ENCODE data around the gene SPESP1.

SPESP1 gene

GRCh38 chr15:68930268-68931022 lies at the start of gene SPESP1:
SPESP1 (plus strand) TSS chr15:68930525; CDS start chr15:68930654, 129 bp downstream.
- DNase-seq (ENCODE audit: low spot score) = peak; percentile 53

GRCh38 chr15:68885070-68885469 lies 45.3 kb upstream of the SPESP1 start:
- DNase-seq (ENCODE audit: low spot score) = no peak

GRCh38 chr15:68887120-68887519 lies 43.2 kb upstream of the SPESP1 start:
- no peak for DNase-seq (ENCODE audit: low spot score)

- no peak for DNase-seq (ENCODE audit: low spot score)
These were observed 42.5 kb upstream of the SPESP1 start for GRCh38 chr15:68887819-68888218.

GRCh38 chr15:68888419-68888818 lies 41.9 kb upstream of the SPESP1 start:
- no peak for DNase-seq (ENCODE audit: low spot score)

- DNase-seq (ENCODE audit: low spot score) = no peak
These were observed 36.1 kb upstream of the SPESP1 start for GRCh38 chr15:68894208-68894607.

GRCh38 chr15:68896178-68896577 lies 34.1 kb upstream of the SPESP1 start:
- no peak for DNase-seq (ENCODE audit: low spot score)

GRCh38 chr15:68897016-68897415 lies 33.3 kb upstream of the SPESP1 start:
- no peak for DNase-seq (ENCODE audit: low spot score)

GRCh38 chr15:68900027-68900426 lies 30.3 kb upstream of the SPESP1 start:
- DNase-seq (ENCODE audit: low spot score) = no peak

GRCh38 chr15:68907396-68907923 lies 22.9 kb upstream of the SPESP1 start:
- DNase-seq (ENCODE audit: low spot score) = no peak

GRCh38 chr15:68909601-68910100 lies 20.7 kb upstream of the SPESP1 start:
- DNase-seq (ENCODE audit: low spot score) = no peak

GRCh38 chr15:68910341-68910740 lies 20.0 kb upstream of the SPESP1 start:
- DNase-seq (ENCODE audit: low spot score) = no peak

GRCh38 chr15:68910816-68911215 lies 19.5 kb upstream of the SPESP1 start:
- DNase-seq (ENCODE audit: low spot score) = no peak

GRCh38 chr15:68921926-68922325 lies 8.4 kb upstream of the SPESP1 start:
- DNase-seq (ENCODE audit: low spot score) = no peak

- DNase-seq (ENCODE audit: low spot score) = peak; percentile 79
These were observed 5.3 kb upstream of the SPESP1 start for GRCh38 chr15:68924866-68925560.

GRCh38 chr15:68933001-68933400 lies 2.7 kb downstream of the SPESP1 start:
- DNase-seq (ENCODE audit: low spot score) = no peak

GRCh38 chr15:68934341-68934740 lies 4.0 kb downstream of the SPESP1 start:
- DNase-seq (ENCODE audit: low spot score) = no peak

GRCh38 chr15:68935400-68935937 lies 5.1 kb downstream of the SPESP1 start:
- DNase-seq (ENCODE audit: low spot score) = no peak

GRCh38 chr15:68939501-68939900 lies 9.2 kb downstream of the SPESP1 start:
- peak; percentile 9 for DNase-seq (ENCODE audit: low spot score)

GRCh38 chr15:68951813-68952212 lies 21.5 kb downstream of the SPESP1 start:
- DNase-seq (ENCODE audit: low spot score) = no peak

- DNase-seq (ENCODE audit: low spot score) = no peak
These were observed 27.4 kb downstream of the SPESP1 start for GRCh38 chr15:68957696-68958095.

GRCh38 chr15:68958597-68958996 lies 28.3 kb downstream of the SPESP1 start:
- DNase-seq (ENCODE audit: low spot score) = no peak

GRCh38 chr15:68962465-68962864 lies 32.1 kb downstream of the SPESP1 start:
- DNase-seq (ENCODE audit: low spot score) = no peak

Measured in putamen (tissue), 1 donor.